ENCODE results near the gene SMYD3.

- TF ChIP-seq CTCF (IDR thresholded peaks at IDR 0.05 in 8 of 11, conservative IDR thresholded peaks at IDR 0.05 in 3 of 11) (no peak), POLR2A (IDR thresholded peaks at IDR 0.05) (no peak), POLR2AphosphoS5 (IDR thresholded peaks at IDR 0.05) (no peak)
These were observed 235.6 kb downstream of the SMYD3 start for GRCh38 chr1:246271516-246271915.

Measured in spleen (tissue), 7 donors.